GM18498 (cell line): Measurements from ENCODE around the gene PANX1.

Experiments
- ATAC-seq: cut with Tn5 transposase; IDR thresholded peaks from one replicate; pipeline ENCODE4 v1.9.1; 2021; ENCODE audit warnings: mild to moderate bottlenecking, moderate library complexity; ENCODE audit not compliant: unreplicated experiment

Gene PANX1

GRCh38 chr11:94183251-94183885 is 54.7 kb downstream of the PANX1 start:
- no peak for ATAC-seq

GRCh38 chr11:94183886-94184264 is 55.2 kb downstream of the PANX1 start:
- peak; percentile 72 for ATAC-seq

GRCh38 chr11:94184362-94184761 is 55.7 kb downstream of the PANX1 start:
- ATAC-seq = no peak

- no peak for ATAC-seq
These were observed 56.2 kb downstream of the PANX1 start for GRCh38 chr11:94184846-94185245.

GRCh38 chr11:94185416-94186084 is 56.9 kb downstream of the PANX1 start:
- no peak for ATAC-seq

GRCh38 chr11:94186342-94187203 is 57.9 kb downstream of the PANX1 start:
- ATAC-seq = no peak

DNA sequence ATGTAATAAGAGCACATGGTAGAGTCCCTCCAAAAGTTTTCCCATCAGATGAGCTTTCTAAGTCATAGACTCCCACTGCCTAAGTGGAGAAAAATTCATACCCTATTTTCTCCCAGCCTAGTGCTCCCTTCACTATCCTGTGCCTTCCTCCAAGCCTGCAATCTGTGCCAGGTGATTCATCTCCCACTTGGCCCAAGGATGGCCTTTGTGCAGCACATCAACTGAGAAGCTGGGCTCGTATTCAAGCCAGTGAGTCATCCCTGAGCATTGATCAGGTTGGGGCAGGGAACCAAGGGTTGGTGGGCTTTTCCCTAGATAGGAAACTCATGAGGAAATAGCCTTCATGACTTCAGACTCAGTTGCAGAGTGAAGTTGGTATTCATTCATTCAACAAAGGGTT is 64.6 kb downstream of the PANX1 start:
- no peak for ATAC-seq

DNA sequence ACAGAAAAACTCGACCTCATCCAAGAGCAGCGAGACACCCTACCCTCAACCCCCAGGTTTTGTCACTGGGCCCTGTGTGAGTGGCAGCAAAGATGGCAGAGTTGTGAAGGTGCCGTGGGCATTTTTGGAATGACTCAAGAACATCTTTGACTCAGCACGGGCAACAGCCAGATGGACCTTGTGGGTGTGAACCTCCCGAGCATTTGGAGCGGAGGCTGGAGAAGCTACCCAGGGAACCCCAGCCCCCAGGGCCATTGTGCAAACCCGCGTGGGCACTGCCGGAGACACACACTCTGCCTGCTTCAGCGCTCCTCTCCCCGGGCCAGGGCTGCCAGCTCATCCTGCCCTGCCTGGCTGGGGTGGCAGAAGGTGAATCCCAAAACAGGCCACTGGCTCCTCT is 66.1 kb downstream of the PANX1 start:
- no peak for ATAC-seq

DNA sequence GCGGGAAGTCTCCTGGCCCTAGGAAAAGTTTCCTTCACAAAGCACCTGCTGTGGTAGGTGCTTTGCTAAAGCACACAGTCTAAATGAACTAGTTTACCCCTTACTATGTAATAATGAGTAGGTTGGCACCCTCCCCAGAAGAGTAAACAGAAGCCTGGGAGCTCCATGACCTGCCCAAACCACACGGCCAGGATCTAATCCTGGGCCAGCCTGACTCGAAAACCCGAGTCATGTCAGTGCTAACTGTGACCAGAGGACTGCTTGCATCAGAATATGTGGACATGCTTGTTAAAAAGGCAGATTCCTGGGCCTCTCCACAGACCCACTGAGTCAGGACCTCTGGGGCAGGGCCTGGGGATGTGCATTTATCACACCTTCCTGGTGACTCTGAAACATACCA is 67.7 kb downstream of the PANX1 start:
- no peak for ATAC-seq

- no peak for ATAC-seq
These were observed 70.1 kb downstream of the PANX1 start for GRCh38 chr11:94198718-94199117.

DNA sequence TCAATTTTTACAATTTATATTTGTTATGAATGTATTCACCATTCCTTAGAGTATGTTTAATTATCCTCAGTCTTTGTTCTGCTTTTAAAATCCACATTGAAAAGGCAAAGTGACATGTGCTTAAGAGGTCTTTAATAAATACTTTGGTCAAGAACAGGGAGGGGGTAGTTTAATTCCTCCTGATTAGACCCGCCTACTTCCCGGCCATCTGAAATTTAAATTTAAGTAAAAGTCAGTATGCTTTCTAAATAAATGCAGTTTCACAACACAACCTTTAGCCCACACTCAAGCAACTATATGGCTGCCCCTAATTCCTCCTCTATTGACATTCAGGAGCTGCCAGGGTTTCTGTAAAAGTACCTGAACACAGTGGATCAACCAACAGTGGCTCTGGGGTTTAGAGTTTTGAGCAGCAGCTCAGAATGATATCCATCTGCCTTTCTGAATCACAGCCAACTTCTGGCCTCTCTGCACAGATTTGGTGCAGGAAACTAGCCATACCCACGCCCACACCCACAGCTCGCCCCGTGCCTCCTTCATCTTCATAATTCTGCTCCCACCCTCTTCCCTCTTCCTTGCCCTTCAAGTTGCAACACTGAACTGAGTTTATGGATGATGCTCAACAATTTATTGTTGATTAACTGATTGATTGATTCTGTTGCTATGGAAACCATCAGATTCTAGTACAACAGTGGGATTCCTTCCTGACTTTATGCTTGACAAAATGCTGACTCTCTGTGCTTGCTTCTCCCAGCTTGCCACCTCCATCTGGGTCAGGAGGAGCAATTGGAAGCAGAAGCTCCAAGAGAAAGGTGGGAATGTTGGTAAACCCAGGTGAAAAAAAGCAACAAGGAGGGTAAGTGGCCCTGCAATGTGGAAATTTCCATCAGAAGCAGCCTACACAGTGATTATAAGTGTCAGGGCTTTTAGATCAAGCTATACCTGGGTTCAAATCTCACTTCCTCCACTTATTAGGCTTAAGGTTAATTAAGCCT is 70.8 kb downstream of the PANX1 start:
- ATAC-seq = no peak

GRCh38 chr11:94201004-94201465 is 72.4 kb downstream of the PANX1 start:
- ATAC-seq = no peak

- no peak for ATAC-seq
These were observed 74.4 kb downstream of the PANX1 start for GRCh38 chr11:94203070-94203469.

DNA sequence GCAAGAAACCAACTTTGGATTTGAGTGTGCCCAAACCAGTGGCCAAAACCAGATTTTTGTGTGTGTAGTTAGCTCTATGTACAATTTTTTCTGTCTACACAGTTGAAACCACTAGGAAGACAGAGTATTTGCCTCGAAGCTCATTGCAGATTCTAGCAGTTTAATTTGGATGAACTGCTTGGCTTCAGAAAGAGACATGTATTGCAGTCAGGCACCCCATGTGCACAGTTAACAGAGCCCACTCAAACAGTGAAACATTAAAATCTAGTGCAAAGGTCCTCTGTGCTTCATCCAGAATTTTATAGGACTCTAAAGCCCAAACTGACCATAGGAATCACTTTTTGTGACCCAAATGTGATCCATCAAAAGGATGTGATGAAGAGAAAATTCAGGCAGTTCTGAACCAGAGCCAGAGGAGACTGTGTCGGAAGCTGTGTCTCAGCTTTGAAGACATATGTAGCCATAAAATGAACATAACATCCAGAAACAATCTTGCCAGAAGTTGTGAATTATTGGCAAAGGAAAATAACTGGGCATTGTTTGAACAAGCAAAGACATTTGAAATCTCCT is 82.7 kb downstream of the PANX1 start:
- ATAC-seq = no peak

DNA sequence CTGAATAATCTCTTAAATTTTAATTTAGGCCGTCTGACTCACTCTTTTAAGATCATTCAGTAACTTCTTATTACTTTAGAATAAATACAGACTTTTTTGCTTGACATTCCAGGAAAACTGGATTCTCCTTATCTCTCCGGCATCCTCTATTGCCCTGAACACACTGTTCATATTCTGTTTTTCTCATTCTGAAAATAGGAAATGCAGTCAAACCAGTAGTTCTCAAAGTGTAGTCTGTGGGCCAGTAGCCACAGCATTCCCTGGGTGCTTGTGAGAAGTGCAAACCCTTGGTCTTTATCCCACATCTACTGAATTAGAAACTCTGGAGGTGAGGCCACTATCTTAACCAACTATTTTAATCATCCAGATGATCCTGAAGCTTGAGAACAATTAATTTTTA is 84.3 kb downstream of the PANX1 start:
- no peak for ATAC-seq

GRCh38 chr11:94217705-94218104 is 89.1 kb downstream of the PANX1 start:
- no peak for ATAC-seq

GRCh38 chr11:94218372-94218771 is 89.7 kb downstream of the PANX1 start:
- no peak for ATAC-seq

- ATAC-seq = no peak
These were observed 91.1 kb downstream of the PANX1 start for GRCh38 chr11:94219771-94220170.

DNA sequence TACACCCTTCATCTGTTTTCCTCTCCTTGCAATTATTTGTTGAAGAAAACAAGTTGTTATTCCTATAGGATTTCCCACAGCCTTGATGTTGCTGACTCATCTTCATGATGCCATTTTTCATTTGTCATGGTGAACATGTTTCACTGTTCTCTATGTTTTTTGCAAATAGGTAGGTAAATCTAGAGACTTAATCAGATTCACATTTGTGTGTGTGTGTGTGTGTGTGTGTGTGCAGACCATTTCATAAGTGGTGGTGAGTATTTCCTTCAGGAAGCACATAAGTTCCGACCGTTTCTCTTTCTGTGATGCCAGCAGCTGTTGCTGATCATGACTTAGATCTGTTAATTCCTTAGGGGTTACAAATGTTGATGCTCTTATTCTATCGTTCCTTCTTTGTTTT is 95.4 kb downstream of the PANX1 start:
- ATAC-seq = no peak
